GM12878 (cell line): ENCODE data around the gene PLCB2. TPM values are rescaled to one million over a fixed set of nuclear protein-coding genes. Genes with fewer than 3 reads are reported as not detected.

Experiments
- ATAC-seq: fragments of 200-7000 bp; cut with Tn5 transposase; 3 replicates; pipeline ENCODE4 v1.9.1; 2020; ENCODE audit warnings: mild to moderate bottlenecking, moderate library complexity
- BruUV-seq: library from RNA; stranded (reverse); fragments of 400-500 nt; replicated peaks from 2 replicates; lab custom pipeline; 2021; lab: Mats Ljungman, UMichigan
- CTCF ChIA-PET: fragments of 300-600 bp; sonication (Branson Sonifier 250); formaldehyde crosslinking; extraction: SDS; loops from one replicate; lab custom pipeline; 2021; ENCODE audit warnings: inconsistent platforms; lab: Yijun Ruan, JAX
- POLR2A ChIA-PET: fragments of 350-600 bp; formaldehyde crosslinking; extraction: SDS; loops from one replicate; lab custom pipeline; 2021; ENCODE audit warnings: inconsistent platforms; lab: Charles Lee
- RAD21 ChIA-PET: fragments of 300-600 bp; sonication (Branson Sonifier 250); formaldehyde crosslinking; loops from one replicate; lab custom pipeline; 2023; ENCODE audit warnings: antibody characterized with exemption; ENCODE audit not compliant: unreplicated experiment; lab: Charles Lee
- SMC1A ChIA-PET: fragments of 300-600 bp; sonication (Branson Sonifier 250); formaldehyde crosslinking; loops from one replicate; lab custom pipeline; 2023; ENCODE audit not compliant: unreplicated experiment, uncharacterized antibody; lab: Charles Lee
- DNase-seq: peaks from one replicate; pipeline ENCODE4 v3.0.0-alpha.2; 2011; ENCODE audit warnings: low read depth, low spot score
- FAIRE-seq: peaks from 3 replicates; lab custom pipeline; 2011; peaks lifted over from hg19 to GRCh38; lab: Jason Lieb, UNC
- H2AFZ ChIP-seq: 2 replicates; pipeline ENCODE4 v1.6.0; 2011; ENCODE audit warnings: low read depth, low read length, control low read depth; ENCODE audit not compliant: control insufficient read depth
- H3K27ac ChIP-seq: 2 replicates; pipeline ENCODE4 v1.5.1; 2011; ENCODE audit warnings: control low read depth; ENCODE audit not compliant: control insufficient read depth, insufficient read depth
- H3K27me3 ChIP-seq, 2 experiments: replicated peaks in 1 of 2; 2 replicates each; pipeline versions ENCODE4 v1.6.0 to v1.6.1; 2011; ENCODE audit warnings: low read length in 1 of 2; ENCODE audit not compliant: control insufficient read depth in 2 of 2, insufficient read depth in 2 of 2
- H3K36me3 ChIP-seq, 2 experiments: 2 replicates each; pipeline ENCODE4 v1.5.1; 2011; ENCODE audit warnings: low read length in 1 of 2; ENCODE audit not compliant: control insufficient read depth in 2 of 2, insufficient read depth in 2 of 2
- H3K4me1 ChIP-seq: 2 replicates; pipeline ENCODE4 v1.6.1; 2011; ENCODE audit warnings: mild to moderate bottlenecking, low read length, moderate library complexity, mixed read lengths; ENCODE audit not compliant: control insufficient read depth, insufficient read depth
- H3K4me2 ChIP-seq: 2 replicates; pipeline ENCODE4 v1.6.0; 2011; ENCODE audit warnings: control low read depth; ENCODE audit not compliant: control insufficient read depth, insufficient read depth
- H3K4me3 ChIP-seq: fragments of 200-600 bp; sonication (generic); 2 replicates; pipeline ENCODE4 v1.5.1; 2016
- H3K79me2 ChIP-seq: 2 replicates; pipeline ENCODE4 v1.6.0; 2011; ENCODE audit warnings: low read length; ENCODE audit not compliant: control insufficient read depth, insufficient read depth
- H3K9ac ChIP-seq: 2 replicates; pipeline ENCODE4 v1.8.0; 2011; ENCODE audit warnings: low read length, control low read depth, mixed read lengths; ENCODE audit not compliant: control insufficient read depth, insufficient read depth
- H3K9me3 ChIP-seq: replicated peaks from 3 replicates; pipeline ENCODE4 v1.5.1; 2011; ENCODE audit warnings: mild to moderate bottlenecking, low read length; ENCODE audit not compliant: control insufficient read depth, insufficient read depth
- H4K20me1 ChIP-seq: 2 replicates; pipeline ENCODE4 v1.6.0; 2011; ENCODE audit not compliant: control insufficient read depth, insufficient read depth
- BACH1 ChIP-seq: fragments of 450-650 bp; IDR thresholded peaks from 2 replicates; pipeline ENCODE4 v1.6.1; 2017; ENCODE audit warnings: mild to moderate bottlenecking, borderline replicate concordance
- CHD4 ChIP-seq: fragments of 200-600 bp; sonication (generic); IDR thresholded peaks from 2 replicates; pipeline ENCODE4 v1.6.1; 2016; ENCODE audit warnings: mild to moderate bottlenecking
- KDM1A ChIP-seq: fragments of 200-600 bp; sonication (generic); IDR thresholded peaks from 2 replicates; pipeline ENCODE4 v1.6.1; 2016; ENCODE audit warnings: borderline replicate concordance
- MEF2A ChIP-seq: IDR thresholded peaks from 2 replicates; pipeline ENCODE4 v1.6.1; 2011; ENCODE audit warnings: low read depth, mild to moderate bottlenecking, low read length, moderate library complexity; ENCODE audit not compliant: insufficient read depth
- MLLT1 ChIP-seq: fragments of 450-650 bp; IDR thresholded peaks from 2 replicates; pipeline ENCODE4 v1.6.1; 2016; ENCODE audit warnings: mild to moderate bottlenecking
- NR2C1 ChIP-seq: fragments of 450-650 bp; IDR thresholded peaks from 2 replicates; pipeline ENCODE4 v1.6.1; 2017; ENCODE audit warnings: antibody characterized with exemption, mild to moderate bottlenecking, moderate library complexity
- PBX3 ChIP-seq: IDR thresholded peaks from 2 replicates; pipeline ENCODE4 v1.6.1; 2011; ENCODE audit warnings: mild to moderate bottlenecking, low read depth, low read length, moderate library complexity; ENCODE audit not compliant: insufficient replicate concordance
- POLR2AphosphoS2 ChIP-seq: IDR thresholded peaks from 2 replicates; pipeline ENCODE4 v1.6.1; 2011; ENCODE audit warnings: low read depth, mild to moderate bottlenecking, low read length, improper control_type of control experiment, moderate library complexity
- RAD21 ChIP-seq: IDR thresholded peaks from 2 replicates; pipeline ENCODE4 v1.6.1; 2011; ENCODE audit warnings: mild to moderate bottlenecking, low read depth, low read length, moderate library complexity; ENCODE audit not compliant: insufficient read depth
- TCF7 ChIP-seq: IDR thresholded peaks from 2 replicates; pipeline ENCODE4 v1.6.1; 2014; ENCODE audit warnings: antibody characterized with exemption, borderline replicate concordance
- ZBTB4 ChIP-seq: fragments of 450-650 bp; formaldehyde crosslinking; IDR thresholded peaks from 2 replicates; pipeline ENCODE4 v1.4.0; 2022; ENCODE audit warnings: mild to moderate bottlenecking, moderate library complexity
- ZSCAN29 ChIP-seq: fragments of 450-650 bp; IDR thresholded peaks from 2 replicates; pipeline ENCODE4 v1.6.1; 2017; ENCODE audit warnings: mild to moderate bottlenecking, moderate library complexity
- WGBS: methylation state at CpG from one replicate; pipeline ENCODE4 v1.1.6; 2016; ENCODE audit warnings: low lambda C conversion rate; ENCODE audit not compliant: insufficient replicate concordance, insufficient coverage; ENCODE audit errors: missing lambda C conversion rate; 5-methylcytosine and 5-hydroxymethylcytosine counted together
- in situ Hi-C: fragments of 300-500 bp; cut with MboI; formaldehyde crosslinking; loops from 9 replicates; pipeline ENCODE4 v1.14.3; 2018; ENCODE audit warnings: mixed read lengths
- intact Hi-C: fragments of 100-400 bp; cut with micrococcal nuclease; formaldehyde crosslinking; loops from one replicate; pipeline ENCODE4 v1.14.2; 2022; ENCODE audit not compliant: unreplicated experiment
- polyA plus RNA-seq, 11 experiments: library from polyadenylated mRNA; depleted of rRNA in 4 of 11; unstranded in 6 of 11; stranded (reverse) in 5 of 11; fragments of >200 nt; fragmentation: Nextera tagmentation in 4 of 11; fragmentation: Illumina TruSeq in 1 of 11; extraction: Ambion mirVana in 4 of 11; extraction: Trizol in 1 of 11; gene quantifications; 1 replicate in 1 of 11; 2 replicates in 10 of 11; pipeline versions ENCODE4 v1.2.1 to v1.2.3, GENCODE V29; 2011 to 2016; ENCODE audit warnings: inconsistent platforms in 2 of 11, missing spikeins in 2 of 11, low read depth in 1 of 11
- total RNA-seq, 4 experiments: library from RNA; depleted of rRNA in 3 of 4; stranded (reverse); fragments of >200 nt in 3 of 4; fragmentation: Illumina TruSeq in 1 of 4; extraction: Trizol in 1 of 4; gene quantifications; 2 replicates each; pipeline versions ENCODE4 v1.2.1 to v1.2.3, GENCODE V29; 2013 to 2021

PLCB2 gene
- total and polyA plus RNA-seq, 10 of the 15 experiments (the other 5 are each of a cell fraction or from before 2014, with no cell fraction given): 1.2 to 39.4 (median 10.7) TPM

GRCh38 chr15:40300367-40300766 lies 7.4 kb downstream of the PLCB2 start (continued):
- no peak for TF ChIP-seq ZBTB4 (CRISPR knock-in tag)

- Histone ChIP-seq H4K20me1 (no peaks in the 10 kb centered on the region), H3K4me1 (no peaks in the 10 kb centered on the region), H3K9me3 (no peaks in the 10 kb centered on the region; the same call in 2 of the 3 replicates), H3K4me2 (no peak overlapping the region), H3K27me3 (no peaks in the 10 kb centered on the region; a peak in 2 of 4 replicates), H3K27ac (no peak overlapping the region), H3K9ac (no peak overlapping the region), H3K79me2 (no peaks in the 10 kb centered on the region), H3K4me3 (no peak overlapping the region), H3K36me3 (no peaks in the 10 kb centered on the region), H2AFZ (no peak overlapping the region)
- WGBS: 61% methylated on average over 17 of the region's 17 CpGs
- DNase-seq: no peak
- ChIA-PET CTCF (interaction anchor here (1.5 kb wide), 1 partner anchor 9 kb away, joined by 4 read pairs; the partner anchor contains the start of gene PLCB2), SMC1A (no interaction called here), RAD21 (interaction anchor here (1.2 kb wide), 1 partner anchor 19 kb away, joined by 4 read pairs; no protein-coding TSS in a partner anchor), POLR2A (interaction anchor here (0.6 kb wide), 1 partner anchor 15 kb away, joined by 3 read pairs; no protein-coding TSS in a partner anchor)
- intact Hi-C loops (no loop called here), in situ Hi-C loops (no loop called here)
- ATAC-seq: no peak
- BruUV-seq: no TSS peak
- FAIRE-seq: no peak
- TF ChIP-seq PBX3: no peak
- no peak for TF ChIP-seq POLR2AphosphoS2
- TF ChIP-seq NR2C1: no peak
- TF ChIP-seq BACH1: no peak
- TF ChIP-seq MLLT1: no peak
- no peak for TF ChIP-seq ZSCAN29
- no peak for TF ChIP-seq MEF2A
- no peak for TF ChIP-seq CHD4
- no peak for TF ChIP-seq RAD21
- no peak for TF ChIP-seq KDM1A
- no peak for TF ChIP-seq TCF7
Measured at GRCh38 chr15:40298216-40298935, 9.4 kb downstream of the PLCB2 start.
